HG03196 (cell line): ENCODE results near the gene ADGRL3.
"Not testable (repeated sequence)": the region's sequence is repeated elsewhere in the genome, so short reads cannot be mapped to it uniquely, and the experiment has no call there.

ENCODE experiments used
- ATAC-seq: cut with Tn5 transposase; IDR thresholded peaks from one replicate; pipeline ENCODE4 v1.9.1; 2021; ENCODE audit not compliant: unreplicated experiment

ADGRL3 gene

DNA sequence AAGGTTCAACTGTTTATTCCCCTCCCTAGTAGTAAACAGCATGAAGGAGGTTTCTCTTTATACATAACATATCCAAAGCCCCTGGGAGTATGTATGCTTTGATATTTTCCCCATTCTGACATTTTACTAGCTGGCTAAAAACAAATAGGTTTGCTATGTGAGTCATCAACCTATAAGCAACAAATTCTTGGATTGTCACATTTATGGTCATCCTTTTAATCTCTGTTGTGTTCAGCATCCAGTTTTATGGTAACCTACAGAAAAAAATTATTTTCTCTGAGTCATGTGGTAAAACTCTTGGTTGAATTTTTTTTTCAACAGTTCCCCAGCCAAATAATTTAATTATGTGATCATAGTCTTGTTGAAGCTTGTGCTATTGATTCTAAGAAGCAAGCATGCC is 734.1 kb downstream of the ADGRL3 start:
- ATAC-seq, result no peak

DNA sequence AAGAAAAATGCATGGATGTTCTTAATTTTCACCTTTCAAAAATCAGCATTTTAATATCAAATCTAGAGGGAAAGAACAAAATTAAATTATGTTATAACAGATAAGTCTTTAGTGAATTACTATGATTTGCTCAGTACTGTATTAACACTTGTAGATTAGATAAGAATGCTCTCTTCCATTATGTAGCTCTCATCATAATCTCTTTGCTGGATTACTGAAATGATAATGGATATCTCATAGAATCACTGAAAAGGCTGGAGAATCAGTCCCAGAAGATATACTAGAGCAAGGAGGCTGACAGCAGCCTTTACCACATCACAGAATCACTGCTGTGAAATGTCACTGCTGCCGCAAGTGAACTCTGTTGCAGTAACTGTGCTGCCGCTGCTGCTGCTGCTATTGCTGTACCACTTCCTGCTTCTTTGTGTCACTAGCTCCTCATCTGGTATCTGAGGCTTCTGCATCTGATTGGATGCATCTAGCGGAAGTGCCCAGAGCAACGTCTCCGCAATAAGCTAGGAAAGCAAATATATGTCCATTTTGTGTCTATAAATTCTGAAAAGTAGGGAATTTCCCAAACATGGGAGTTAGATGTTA is 738.2 kb downstream of the ADGRL3 start:
- ATAC-seq, result no peak

GRCh38 chr4:61950625-61951024 is 750.5 kb downstream of the ADGRL3 start:
- ATAC-seq, result no peak

DNA sequence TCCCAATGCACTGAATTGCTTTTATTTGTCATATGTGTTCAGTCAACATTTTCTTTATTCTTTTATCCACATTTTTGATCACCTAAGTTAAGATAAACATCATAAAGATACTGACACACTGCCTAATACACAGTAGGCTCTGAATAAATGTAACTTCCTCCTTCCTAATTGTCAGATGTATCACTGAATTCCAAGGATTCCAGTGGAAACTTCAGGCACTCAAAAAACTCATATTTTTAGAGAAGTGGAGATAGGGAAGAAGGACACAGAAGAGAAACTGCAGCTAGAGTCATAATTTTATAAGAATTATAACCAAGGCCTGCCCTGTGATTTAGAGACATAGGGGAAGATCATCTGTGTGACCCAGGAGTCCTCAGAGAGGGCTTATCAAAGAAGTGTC is 753.3 kb downstream of the ADGRL3 start:
- no peak for ATAC-seq

DNA sequence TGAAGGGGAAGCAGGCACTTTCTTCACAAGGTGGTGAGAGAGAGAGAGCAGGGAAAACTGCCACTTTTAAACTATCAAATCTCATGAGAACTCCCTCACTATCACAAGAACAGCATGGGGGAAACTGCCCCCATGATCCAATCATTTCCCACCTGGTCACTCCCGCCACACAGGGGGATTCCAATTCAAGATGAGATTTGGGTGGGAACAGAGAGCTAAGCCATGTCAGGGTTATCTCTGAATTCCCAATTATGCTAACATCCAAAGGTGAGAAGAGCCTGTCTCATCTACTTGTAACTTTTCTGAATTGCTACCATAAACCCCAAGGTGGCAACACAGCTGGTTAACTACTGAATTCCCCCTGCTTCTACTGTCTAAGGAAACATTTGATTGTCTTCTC is 758.5 kb downstream of the ADGRL3 start:
- ATAC-seq, result no peak

- no peak for ATAC-seq
Observed at GRCh38 chr4:61959087-61959486, 759.0 kb downstream of the ADGRL3 start.

DNA sequence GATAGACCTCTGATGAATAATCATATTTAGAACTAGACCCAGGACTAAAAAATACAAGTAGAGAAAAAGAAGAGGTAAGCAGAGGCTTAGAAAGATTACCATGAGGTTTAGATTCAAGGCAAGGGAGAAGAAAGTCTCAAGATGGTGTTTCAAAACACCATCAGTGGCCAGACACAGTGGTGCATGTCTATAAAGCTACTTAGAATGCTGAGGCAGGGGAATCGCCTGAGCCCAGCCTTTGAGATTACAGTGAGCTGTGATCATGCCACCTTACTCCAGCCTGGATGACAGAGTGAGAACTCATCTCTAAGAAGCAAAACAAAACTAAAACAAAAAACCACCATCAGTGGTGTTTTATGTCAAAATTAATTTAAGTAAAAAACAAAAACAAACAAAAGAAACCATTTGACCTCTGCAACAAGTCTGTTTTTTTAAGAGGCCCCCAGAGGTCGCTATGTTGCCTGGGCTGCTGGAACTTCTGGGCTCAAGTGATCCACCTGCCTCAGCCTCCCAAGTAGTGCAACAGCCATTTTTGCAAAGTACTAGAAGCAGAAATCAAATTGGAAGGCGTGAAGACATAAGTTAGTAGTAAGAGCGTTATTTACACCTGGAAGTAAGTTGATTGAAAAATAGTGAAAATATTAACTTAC is 784.3 kb downstream of the ADGRL3 start:
- ATAC-seq, result no peak

GRCh38 chr4:61985426-61985825 is 785.3 kb downstream of the ADGRL3 start:
- ATAC-seq, result no peak

DNA sequence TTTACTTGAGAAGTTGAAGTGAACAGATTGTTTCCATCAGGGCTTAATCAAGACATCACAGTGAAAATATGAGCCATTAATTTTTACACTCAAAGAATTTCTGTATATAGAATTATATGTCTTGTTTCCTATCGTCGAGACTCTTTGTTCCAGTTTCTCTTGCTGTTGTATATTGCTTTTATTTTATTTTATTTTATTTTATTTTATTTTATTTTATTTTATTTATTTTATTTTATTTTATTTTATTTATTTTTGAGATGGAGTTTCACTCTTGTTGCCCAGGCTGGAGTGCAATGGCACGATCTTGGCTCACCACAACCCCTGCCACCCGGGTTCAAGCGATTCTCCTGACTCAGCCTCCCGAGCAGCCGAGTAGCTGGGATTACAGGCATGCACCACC is 786.8 kb downstream of the ADGRL3 start:
- not testable (repeated sequence) for ATAC-seq

DNA sequence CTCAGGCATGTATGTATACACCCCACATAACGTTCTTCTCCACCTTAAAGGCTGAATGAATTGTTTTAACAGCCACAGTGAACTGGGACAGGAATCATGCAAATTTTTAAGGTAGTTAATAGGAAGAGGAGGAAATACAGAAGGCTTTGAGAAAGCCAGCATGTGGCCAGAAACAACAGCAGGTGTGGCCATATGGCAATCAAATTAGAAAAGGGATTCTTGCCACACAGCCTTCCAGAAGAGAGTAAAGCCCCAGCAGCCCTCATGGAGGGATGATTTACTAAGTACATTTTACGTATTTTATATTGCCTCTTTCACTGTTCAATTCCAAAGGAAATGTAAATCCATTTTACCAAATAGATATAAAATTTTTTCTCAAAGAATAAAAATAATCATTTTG is 792.2 kb downstream of the ADGRL3 start:
- ATAC-seq, result no peak

DNA sequence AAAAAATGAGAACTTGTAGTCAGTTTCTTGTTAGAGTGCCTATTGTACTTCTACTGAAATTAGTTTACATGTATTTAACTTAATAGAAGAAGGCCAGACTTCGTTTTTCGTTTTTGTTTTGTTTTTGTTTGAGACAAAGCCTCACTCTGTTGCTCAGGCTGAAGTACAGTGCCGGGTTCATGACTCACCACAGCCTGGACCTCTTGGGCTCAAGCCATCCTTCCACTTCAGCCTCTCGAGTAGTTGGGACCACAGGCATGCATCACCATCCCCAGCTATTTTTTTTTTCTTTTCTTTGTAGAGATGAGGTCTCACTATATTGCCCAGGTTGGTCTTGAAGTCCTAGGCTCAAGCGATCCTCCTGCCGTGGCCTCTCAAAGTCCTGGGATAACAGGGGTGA is 793.9 kb downstream of the ADGRL3 start:
- no peak for ATAC-seq

DNA sequence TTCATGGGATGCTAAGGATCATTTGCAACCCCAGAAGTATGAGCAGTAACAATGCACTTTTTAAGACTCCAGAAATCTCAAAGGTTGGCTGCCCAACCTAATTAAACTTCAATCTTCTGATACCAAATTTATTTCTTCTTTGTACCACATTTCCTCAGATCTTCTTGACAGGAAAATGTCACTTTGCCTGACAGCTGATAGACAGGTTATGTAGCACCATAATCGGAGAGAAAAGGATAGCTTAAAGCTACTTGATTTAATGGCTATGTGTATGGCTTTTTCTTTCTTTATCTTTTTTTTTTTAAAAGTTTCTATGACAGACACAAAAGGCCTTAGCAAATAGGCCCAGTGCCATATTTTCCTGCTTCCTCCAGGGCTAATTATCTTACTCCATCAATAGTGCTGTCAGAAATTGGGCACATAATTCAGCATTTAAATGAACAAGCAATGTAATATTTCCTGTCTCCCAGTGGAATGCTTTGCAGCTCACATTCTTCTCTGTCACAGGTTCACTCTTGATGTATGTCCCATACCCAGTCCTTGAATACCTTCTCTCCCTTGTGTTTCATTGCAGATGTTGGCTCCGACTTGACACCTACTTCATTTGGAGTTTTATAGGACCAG is 795.7 kb downstream of the ADGRL3 start:
- no peak for ATAC-seq

DNA sequence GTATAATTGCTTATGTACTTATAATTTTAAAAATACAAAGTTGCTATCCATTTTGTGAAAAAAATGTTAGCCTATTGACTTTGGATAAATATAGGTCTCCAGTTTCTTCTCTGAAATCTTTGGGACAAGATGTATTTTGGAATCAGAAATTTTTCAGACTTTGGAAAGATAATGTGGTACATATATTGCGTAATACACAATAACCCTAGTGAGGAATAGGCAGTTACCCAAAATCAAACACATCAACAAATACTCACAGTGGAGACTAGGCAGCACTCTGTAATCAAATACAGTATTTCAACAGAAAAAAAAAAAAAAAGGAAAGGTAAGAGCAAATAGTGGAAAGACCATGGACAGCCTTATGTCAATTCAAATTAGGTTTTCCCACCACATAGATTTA is 796.8 kb downstream of the ADGRL3 start:
- ATAC-seq, result no peak

- ATAC-seq, result no peak
Observed at GRCh38 chr4:61997831-61998230, 797.7 kb downstream of the ADGRL3 start.

DNA sequence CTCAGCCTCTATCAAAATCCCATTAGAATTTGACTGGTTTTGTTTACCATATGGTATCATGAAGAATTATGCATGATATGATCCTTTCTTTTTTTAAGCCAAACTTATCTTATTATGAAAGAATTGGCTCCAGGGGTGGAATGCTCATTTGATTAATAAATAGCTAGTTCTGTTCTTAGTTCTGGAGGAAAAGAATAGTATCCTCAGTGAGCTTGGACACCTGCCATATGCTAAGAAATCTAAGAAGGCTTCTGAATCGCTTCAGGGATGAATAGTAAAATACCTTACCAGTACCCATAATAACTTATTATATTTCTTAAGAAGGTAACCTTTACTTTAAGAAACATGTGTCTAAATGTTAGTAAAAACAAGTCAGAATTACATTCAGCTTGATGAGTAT is 803.6 kb downstream of the ADGRL3 start:
- ATAC-seq, result no peak

DNA sequence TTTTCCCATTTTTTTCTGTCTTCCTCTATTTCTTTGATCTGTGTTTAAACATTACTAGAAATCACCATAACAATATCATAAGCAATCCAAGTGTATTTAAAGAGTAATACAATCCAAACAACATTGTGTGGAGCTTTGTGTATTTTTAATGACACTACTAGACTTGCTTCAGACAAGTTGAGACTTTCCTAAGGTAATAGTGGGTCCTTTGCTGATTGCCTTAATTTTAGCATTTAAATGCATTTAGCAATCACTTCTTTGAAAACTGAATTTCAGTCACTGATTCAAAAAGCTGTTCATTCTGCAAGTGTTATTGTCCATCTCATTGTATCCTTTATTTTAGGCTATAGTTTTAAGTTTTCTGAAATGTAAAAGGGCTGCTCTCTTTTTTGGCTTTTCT is 804.8 kb downstream of the ADGRL3 start:
- no peak for ATAC-seq

- ATAC-seq, result no peak
Observed at GRCh38 chr4:62006108-62006507, 806.0 kb downstream of the ADGRL3 start.

GRCh38 chr4:62015043-62015739 is 815.1 kb downstream of the ADGRL3 start:
- no peak for ATAC-seq

DNA sequence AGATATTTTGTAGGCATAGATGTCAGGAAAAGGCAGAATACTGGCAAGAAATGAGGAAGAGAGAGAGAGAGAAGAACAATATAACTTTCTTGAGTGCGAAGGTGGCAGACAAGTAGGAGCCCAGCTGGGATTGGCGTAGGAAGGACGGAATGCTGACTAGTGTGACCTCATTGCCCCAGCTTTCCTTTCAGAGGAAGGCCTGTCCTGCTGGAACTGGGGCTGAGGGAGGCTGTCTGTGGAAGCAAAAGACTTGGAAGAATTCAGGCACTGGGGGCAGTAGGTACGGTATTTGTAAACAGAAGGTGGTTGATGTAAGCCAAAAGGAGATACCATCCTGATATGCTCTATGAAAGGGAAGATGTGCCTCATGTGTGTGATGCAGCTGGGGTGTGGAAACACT is 818.4 kb downstream of the ADGRL3 start:
- ATAC-seq, result no peak

- no peak for ATAC-seq
Observed at GRCh38 chr4:62023633-62024032, 823.5 kb downstream of the ADGRL3 start.

- no peak for ATAC-seq
Observed at GRCh38 chr4:62028745-62029144, 828.6 kb downstream of the ADGRL3 start.

GRCh38 chr4:62030958-62031357 is 830.8 kb downstream of the ADGRL3 start:
- no peak for ATAC-seq
